C4-2B (cell line): ENCODE results near the gene ZNHIT3.
"Not testable (repeated sequence)": the region's sequence is repeated elsewhere in the genome, so short reads cannot be mapped to it uniquely, and the experiment has no call there.

Experiments
- H3K27ac ChIP-seq: fragments of 450-650 bp; 2 replicates; pipeline ENCODE4 v1.5.1; 2017
- ZFX ChIP-seq: fragments of 450-650 bp; IDR thresholded peaks from 2 replicates; pipeline ENCODE4 v1.6.1; 2017
- TF ChIP-seq, protein P1 (sequence below): fragments of 450-650 bp; conservative IDR thresholded peaks from 2 replicates; pipeline ENCODE4 v1.5.1; 2017; ENCODE audit warnings: mild to moderate bottlenecking

The ZNHIT3 gene

DNA sequence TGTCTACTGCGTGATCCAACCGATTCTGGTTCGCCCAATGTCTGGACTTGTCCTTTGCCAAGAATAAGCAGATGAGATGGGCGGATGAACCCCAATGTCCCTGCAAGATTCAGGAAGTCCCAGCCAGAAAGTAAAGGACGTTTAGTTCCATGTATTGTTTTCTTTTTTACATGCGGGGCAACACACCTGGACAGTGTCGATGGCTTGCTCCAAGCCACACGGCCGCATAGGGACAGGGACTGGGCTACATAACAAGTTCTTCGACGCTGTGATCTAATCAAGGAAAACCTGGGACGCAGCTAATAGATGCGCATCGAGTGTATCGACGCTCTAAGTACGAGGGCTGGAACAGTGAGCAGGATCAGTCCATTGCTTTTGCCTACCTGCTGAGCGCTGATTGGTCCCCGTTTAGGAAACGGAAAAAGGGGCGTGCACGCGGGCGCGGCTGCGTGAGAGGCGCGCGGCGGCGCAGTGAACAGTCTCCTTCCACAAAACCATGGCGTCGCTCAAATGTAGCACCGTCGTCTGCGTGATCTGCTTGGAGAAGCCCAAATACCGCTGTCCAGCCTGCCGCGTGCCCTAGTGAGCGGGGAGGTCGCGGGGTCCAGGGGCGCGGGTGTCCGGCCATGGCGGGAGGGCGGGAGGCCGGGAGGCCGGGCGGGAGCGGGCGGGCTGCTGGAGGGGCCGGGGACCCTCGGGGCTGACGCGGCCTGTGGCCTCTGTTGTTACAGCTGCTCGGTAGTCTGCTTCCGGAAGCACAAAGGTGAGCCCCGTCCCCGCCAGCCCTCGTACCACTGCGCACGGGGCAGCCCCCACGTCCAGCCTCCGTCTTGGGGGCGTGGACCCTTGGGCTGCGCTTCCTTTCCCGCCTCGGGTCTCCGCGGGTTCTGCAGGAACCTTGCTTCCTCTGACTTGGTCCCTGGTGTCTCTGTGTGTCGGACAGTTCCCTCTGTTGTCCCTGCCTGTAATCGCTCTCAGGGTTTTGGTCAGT is at the start of gene ZNHIT3:
Gene ZNHIT3, plus strand, starts transcription at position 478 of the 991 bp plus-strand sequence. Its CDS starts 19 bp downstream, at position 497.
- TF ChIP-seq ZFX: peak; percentile 30; the same call in 1 of the 2 replicates
- TF ChIP-seq, protein P1, sequence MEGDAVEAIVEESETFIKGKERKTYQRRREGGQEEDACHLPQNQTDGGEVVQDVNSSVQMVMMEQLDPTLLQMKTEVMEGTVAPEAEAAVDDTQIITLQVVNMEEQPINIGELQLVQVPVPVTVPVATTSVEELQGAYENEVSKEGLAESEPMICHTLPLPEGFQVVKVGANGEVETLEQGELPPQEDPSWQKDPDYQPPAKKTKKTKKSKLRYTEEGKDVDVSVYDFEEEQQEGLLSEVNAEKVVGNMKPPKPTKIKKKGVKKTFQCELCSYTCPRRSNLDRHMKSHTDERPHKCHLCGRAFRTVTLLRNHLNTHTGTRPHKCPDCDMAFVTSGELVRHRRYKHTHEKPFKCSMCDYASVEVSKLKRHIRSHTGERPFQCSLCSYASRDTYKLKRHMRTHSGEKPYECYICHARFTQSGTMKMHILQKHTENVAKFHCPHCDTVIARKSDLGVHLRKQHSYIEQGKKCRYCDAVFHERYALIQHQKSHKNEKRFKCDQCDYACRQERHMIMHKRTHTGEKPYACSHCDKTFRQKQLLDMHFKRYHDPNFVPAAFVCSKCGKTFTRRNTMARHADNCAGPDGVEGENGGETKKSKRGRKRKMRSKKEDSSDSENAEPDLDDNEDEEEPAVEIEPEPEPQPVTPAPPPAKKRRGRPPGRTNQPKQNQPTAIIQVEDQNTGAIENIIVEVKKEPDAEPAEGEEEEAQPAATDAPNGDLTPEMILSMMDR: no peak
- H3K27ac ChIP-seq: peak within 1 kb of the TSS; percentile 74

DNA sequence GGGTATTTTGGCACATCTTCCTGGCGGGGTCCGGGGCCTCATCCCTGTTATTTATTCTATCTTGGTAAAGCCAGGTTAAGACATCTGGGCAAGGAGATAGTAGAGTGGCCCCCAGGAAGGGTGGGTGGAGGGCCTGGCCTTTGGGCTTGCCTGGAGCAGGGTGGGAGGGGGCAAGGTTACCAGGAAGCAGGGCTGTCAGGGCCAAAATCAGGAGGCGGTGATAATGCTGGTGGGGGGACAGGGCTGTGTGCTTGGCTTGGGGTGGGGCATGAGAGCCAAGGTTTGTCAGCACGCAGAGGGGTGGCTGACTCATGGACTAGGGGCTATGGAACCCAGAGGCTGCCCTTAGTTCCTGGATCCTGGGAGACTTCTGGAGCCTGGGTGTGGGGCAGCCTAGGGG is 44.7 kb upstream of the ZNHIT3 start:
- not testable (repeated sequence) for H3K27ac ChIP-seq

DNA sequence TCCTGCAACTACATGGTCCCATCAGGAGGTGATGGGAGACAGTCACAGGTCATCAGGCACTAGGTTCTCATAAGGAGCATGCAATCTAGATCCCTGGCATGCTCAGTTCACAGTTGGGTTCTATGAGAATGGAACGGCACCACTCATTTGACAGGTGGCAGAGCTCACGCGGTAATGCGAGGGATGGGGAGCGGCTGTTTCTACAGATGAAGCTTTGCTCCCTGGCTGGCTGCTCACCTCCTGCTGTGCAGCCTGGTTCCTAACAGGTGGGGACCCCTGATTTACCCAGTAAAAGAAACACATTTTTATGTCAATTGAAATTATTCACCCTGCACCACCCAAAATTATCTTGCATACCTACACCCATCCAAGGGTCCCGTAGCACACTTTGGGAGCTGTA is 42.7 kb upstream of the ZNHIT3 start:
- H3K27ac ChIP-seq: no peak overlapping the region
- TF ChIP-seq ZFX: no peak
- TF ChIP-seq, protein P1: no peak

DNA sequence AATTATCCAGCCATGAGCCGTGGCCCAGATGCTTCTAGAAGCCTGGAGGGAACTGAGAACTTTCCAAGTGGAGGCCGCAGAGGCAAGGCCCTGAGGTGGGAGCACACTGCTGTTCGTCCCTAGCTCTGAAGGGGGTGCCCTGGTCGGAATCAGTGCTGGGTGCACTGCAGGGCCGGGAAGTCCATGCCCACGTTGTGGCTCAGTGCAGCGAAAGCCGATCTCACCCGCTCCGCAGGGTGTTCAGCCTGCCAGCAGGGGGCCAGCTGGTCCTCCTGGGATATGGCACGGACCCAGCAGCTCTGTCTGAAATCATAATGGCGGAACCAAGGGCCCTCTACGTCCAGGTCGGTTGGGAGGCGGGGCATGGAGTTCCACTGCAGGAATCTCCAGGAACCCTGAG is 36.5 kb upstream of the ZNHIT3 start:
- H3K27ac ChIP-seq: not testable (repeated sequence)

DNA sequence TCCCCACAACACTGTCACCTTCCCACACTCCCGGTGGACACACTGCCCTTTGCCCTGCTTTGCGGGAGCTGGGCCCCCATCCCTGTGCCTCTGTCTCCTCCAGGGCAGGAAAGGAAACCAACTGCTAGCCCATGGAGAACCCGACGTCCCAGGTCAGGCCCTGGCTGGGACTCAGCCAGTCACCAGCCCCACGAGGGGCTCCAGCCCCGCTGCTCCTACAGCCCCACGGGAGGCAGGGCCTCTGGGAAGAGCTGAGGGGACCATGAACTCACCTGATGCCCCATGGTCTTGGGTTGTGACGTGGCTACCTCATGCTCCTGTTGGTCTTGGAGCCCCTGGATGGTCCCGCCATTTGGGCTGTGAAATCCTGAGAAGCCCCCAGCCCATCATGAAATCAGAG is 33.6 kb upstream of the ZNHIT3 start:
- H3K27ac ChIP-seq: not testable (repeated sequence)

DNA sequence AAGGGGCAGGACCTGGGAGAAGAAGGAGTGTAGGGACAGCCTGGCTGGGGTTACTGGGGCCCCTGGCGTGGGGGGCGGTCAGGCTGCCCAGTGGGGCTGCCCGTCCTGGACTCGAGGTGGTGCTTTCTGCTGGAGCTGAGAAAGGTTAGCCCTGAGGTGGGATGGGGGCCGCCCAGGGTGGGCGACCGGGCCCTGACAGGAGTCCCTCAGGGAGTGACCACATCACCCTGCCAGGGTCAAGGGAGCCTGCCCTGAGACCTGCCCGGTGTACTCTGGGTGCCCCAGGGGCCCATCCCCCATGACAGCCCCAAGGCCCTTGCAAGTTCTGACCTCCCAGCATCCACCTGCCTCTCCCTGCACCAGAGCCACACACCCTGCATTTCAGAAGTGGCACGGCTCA is 28.8 kb upstream of the ZNHIT3 start:
- H3K27ac ChIP-seq: not testable (repeated sequence)

DNA sequence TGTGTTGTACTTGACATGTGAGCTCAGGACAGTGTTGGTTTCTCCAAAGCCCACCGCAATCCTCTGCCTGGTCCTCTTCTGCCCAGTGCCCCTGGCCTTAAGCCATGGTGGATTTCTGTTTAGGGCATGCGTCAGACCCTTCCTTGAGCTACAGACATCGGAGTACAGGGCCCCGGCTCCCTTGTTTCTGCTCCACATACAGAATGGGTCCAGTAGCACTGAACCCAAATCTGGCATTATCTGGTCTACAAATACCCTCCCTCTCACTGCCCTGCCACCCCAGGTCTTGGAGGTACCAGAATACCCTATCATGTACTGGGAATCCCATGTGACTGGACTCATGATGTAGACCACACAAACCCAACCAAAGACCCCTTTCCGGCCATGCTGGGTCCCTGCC is 27.4 kb upstream of the ZNHIT3 start:
- TF ChIP-seq ZFX: no peak
- TF ChIP-seq, protein P1: no peak
- H3K27ac ChIP-seq: no peak overlapping the region

DNA sequence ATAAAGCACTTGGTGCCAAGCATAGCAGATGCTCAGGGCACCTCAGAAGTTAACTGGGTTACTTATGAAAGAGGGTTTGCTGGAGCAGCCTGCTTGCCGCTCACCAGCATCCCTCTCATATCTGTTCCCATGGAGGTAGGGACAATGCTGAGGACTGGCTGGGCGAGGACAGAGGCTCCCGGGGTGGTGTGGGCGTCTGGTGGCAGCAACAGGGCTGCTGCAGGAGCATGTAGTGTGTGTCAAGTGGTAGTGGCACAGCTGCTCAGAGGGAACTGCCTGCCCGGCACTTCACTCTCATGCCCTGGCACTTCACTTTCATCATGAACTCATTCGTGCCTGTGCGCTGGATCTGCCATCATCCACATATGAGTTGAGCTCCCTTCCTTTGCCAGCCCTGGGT is 26.9 kb upstream of the ZNHIT3 start:
- TF ChIP-seq, protein P1: no peak
- TF ChIP-seq ZFX: no peak
- H3K27ac ChIP-seq: no peak overlapping the region

DNA sequence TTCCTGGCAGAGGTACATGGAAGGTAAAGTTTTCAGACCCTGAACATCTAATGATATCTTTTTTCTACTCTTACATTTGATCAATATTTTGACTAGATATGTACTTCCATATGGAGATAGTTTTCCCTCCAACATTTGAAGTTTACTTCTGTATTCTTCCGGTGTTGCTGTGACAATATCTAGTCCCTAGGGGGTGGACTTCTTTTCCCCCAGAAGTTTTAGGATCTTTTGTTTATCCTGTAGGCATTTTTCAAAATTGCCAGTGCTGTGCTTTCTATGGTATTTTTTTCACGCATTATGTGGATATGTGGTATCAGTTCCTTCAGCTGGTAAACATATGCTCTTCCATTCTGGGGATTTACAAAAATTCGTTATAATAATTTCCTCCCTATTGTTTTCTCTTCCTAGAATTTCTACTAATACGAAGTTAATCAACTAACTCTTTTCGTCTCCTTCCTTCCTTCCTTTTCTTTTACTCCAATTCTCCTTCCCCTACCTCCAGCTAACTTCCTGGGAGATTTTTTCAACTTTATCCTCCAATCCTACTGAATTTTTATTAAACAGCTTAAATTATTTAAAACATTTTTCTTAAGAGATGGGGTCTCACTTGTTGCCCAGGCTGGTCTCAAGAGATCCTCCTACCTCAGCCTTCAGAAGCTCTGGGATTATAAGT is 26.1 kb upstream of the ZNHIT3 start:
- TF ChIP-seq ZFX: no peak
- TF ChIP-seq, protein P1: no peak; the same call in 1 of the 2 replicates
- no peak overlapping the region for H3K27ac ChIP-seq
